Sciatic nerve (tissue), 2 donors: ENCODE measurements around the gene ADSL. TPM values are rescaled to one million over a fixed set of nuclear protein-coding genes. Genes with fewer than 3 reads are reported as not detected.
"Not testable (repeated sequence)": the region's sequence is repeated elsewhere in the genome, so short reads cannot be mapped to it uniquely, and the experiment has no call there.

ENCODE experiments used
- ATAC-seq: fragments of 200-7000 bp; cut with Tn5 transposase; one replicate; pipeline ENCODE4 v1.9.1; 2020; ENCODE audit warnings: mild to moderate bottlenecking, moderate library complexity
- DNase-seq: peaks from one replicate; pipeline ENCODE4 v3.0.0-alpha.2; 2020; ENCODE audit warnings: low spot score
- intact Hi-C: fragments of 100-400 bp; cut with DNase I; formaldehyde crosslinking; loops from one replicate; pipeline ENCODE4 v1.14.2; 2022
- total RNA-seq: library from RNA; stranded (reverse); fragmentation: NEBNext Ultra II Directional; extraction: Animal tissue kit (Norgen Biotek cat#: 25700); gene quantifications from one replicate; pipeline ENCODE4 v1.2.1, GENCODE V29; 2021
- donor health status: DM: no; HTN: no; CAD: no.
- donor health status: DM: no; HTN: no; CAD: no.

Gene ADSL
- 32.8 TPM for total RNA-seq

GRCh38 chr22:40346185-40347118 is at the start of gene ADSL:
Gene ADSL (plus strand): TSS chr22:40346500. CDS start chr22:40346559, 59 bp downstream.
- intact Hi-C loops = loop anchor here (10.0 kb wide), 1 partner anchor 802 kb away; no protein-coding TSS in a partner anchor
- DNase-seq = peak; percentile 93
- peak; percentile 99 for ATAC-seq

- ATAC-seq (no peak), DNase-seq (no peak)
- intact Hi-C loops = no loop called here
These were observed 46.0 kb upstream of the ADSL start for GRCh38 chr22:40300316-40300715.

- intact Hi-C loops = no loop called here
- DNase-seq (no peak), ATAC-seq (no peak)
These were observed 45.2 kb upstream of the ADSL start for GRCh38 chr22:40300884-40301672.

GRCh38 chr22:40302149-40302548 is 44.2 kb upstream of the ADSL start:
- DNase-seq (no peak), ATAC-seq (no peak)
- intact Hi-C loops = no loop called here

GRCh38 chr22:40305625-40306024 is 40.7 kb upstream of the ADSL start:
- ATAC-seq = no peak
- intact Hi-C loops = no loop called here

GRCh38 chr22:40308999-40309573 is 37.2 kb upstream of the ADSL start:
- ATAC-seq = no peak
- no peak for DNase-seq
- intact Hi-C loops = no loop called here

More at GRCh38 chr22:40305625-40306024, 40.7 kb upstream of the ADSL start:
- no peak for DNase-seq

GRCh38 chr22:40309631-40310030 is 36.7 kb upstream of the ADSL start:
- DNase-seq (no peak), ATAC-seq (peak; percentile 14)
- intact Hi-C loops = no loop called here

- ATAC-seq = peak; percentile 95
- intact Hi-C loops = no loop called here
- DNase-seq = peak; percentile 70
These were observed 36.1 kb upstream of the ADSL start for GRCh38 chr22:40310081-40310767.

- intact Hi-C loops = no loop called here
- DNase-seq = no peak
- peak; percentile 22 for ATAC-seq
These were observed 35.6 kb upstream of the ADSL start for GRCh38 chr22:40310768-40311120.

- ATAC-seq, DNase-seq, intact Hi-C loops: not testable (repeated sequence)
These were observed 34.7 kb upstream of the ADSL start for GRCh38 chr22:40311646-40312045.

GRCh38 chr22:40312050-40312449 is 34.2 kb upstream of the ADSL start:
- DNase-seq = no peak
- intact Hi-C loops = no loop called here
- no peak for ATAC-seq

- DNase-seq (no peak), ATAC-seq (no peak)
- intact Hi-C loops = no loop called here
These were observed 33.3 kb upstream of the ADSL start for GRCh38 chr22:40313007-40313406.

GRCh38 chr22:40314041-40314440 is 32.3 kb upstream of the ADSL start:
- intact Hi-C loops = no loop called here
- DNase-seq = no peak
- ATAC-seq = no peak

- intact Hi-C loops = no loop called here
- no peak for ATAC-seq
These were observed 25.6 kb upstream of the ADSL start for GRCh38 chr22:40320687-40321086.

GRCh38 chr22:40322021-40322420 is 24.3 kb upstream of the ADSL start:
- DNase-seq (no peak), ATAC-seq (peak; percentile 61)
- intact Hi-C loops = no loop called here

More at GRCh38 chr22:40320687-40321086, 25.6 kb upstream of the ADSL start:
- DNase-seq = no peak

GRCh38 chr22:40322818-40323447 is 23.4 kb upstream of the ADSL start:
- ATAC-seq (peak; percentile 7), DNase-seq (no peak)
- intact Hi-C loops = no loop called here

- intact Hi-C loops = no loop called here
- DNase-seq (no peak), ATAC-seq (peak; percentile 74)
These were observed 22.6 kb upstream of the ADSL start for GRCh38 chr22:40323681-40324171.
